Measurements from ENCODE around the gene RSKR.

Gene RSKR

GRCh38 chr17:28643983-28644786 lies 30.2 kb upstream of the RSKR start:
- TF ChIP-seq CTCF (IDR thresholded peaks at IDR 0.05; ENCODE audit: borderline replicate concordance, control extremely low read depth, extremely low read depth, insufficient read depth, missing control alignments) = peak; percentile 25
- in situ Hi-C loops (cut with MboI; ENCODE audit: low sequenced_read_pairs, unreplicated experiment) = no loop called here
- peak; percentile 67 for DNase-seq (ENCODE audit: low spot score)

GRCh38 chr17:28641579-28641978 lies 27.6 kb upstream of the RSKR start:
- no peak for TF ChIP-seq CTCF (IDR thresholded peaks at IDR 0.05; ENCODE audit: borderline replicate concordance, control extremely low read depth, extremely low read depth, insufficient read depth, missing control alignments)
- DNase-seq (ENCODE audit: low spot score) = no peak
- in situ Hi-C loops (cut with MboI; ENCODE audit: low sequenced_read_pairs, unreplicated experiment) = no loop called here

- TF ChIP-seq CTCF (IDR thresholded peaks at IDR 0.05; ENCODE audit: borderline replicate concordance, control extremely low read depth, extremely low read depth, insufficient read depth, missing control alignments) = no peak
- in situ Hi-C loops (cut with MboI; ENCODE audit: low sequenced_read_pairs, unreplicated experiment) = no loop called here
These were observed 21.5 kb upstream of the RSKR start for GRCh38 chr17:28635506-28635905.

GRCh38 chr17:28634206-28634865 lies 20.4 kb upstream of the RSKR start:
- DNase-seq (ENCODE audit: low spot score) = no peak
- TF ChIP-seq CTCF (IDR thresholded peaks at IDR 0.05; ENCODE audit: borderline replicate concordance, control extremely low read depth, extremely low read depth, insufficient read depth, missing control alignments) = no peak
- in situ Hi-C loops (cut with MboI; ENCODE audit: low sequenced_read_pairs, unreplicated experiment) = no loop called here

More at GRCh38 chr17:28635506-28635905, 21.5 kb upstream of the RSKR start:
- DNase-seq (ENCODE audit: low spot score) = no peak

GRCh38 chr17:28626818-28627217 lies 12.8 kb upstream of the RSKR start:
- DNase-seq (ENCODE audit: low spot score) = no peak
- TF ChIP-seq CTCF (IDR thresholded peaks at IDR 0.05; ENCODE audit: borderline replicate concordance, control extremely low read depth, extremely low read depth, insufficient read depth, missing control alignments) = no peak
- in situ Hi-C loops (cut with MboI; ENCODE audit: low sequenced_read_pairs, unreplicated experiment) = no loop called here

- DNase-seq (ENCODE audit: low spot score) = no peak
- in situ Hi-C loops (cut with MboI; ENCODE audit: low sequenced_read_pairs, unreplicated experiment) = no loop called here
- no peak for TF ChIP-seq CTCF (IDR thresholded peaks at IDR 0.05; ENCODE audit: borderline replicate concordance, control extremely low read depth, extremely low read depth, insufficient read depth, missing control alignments)
These were observed 10.2 kb upstream of the RSKR start for GRCh38 chr17:28624148-28624547.
